ENCODE results near the gene COMMD4.
A peak's percentile ranks its signal among the peaks of the same experiment; 100 is the strongest.

The COMMD4 gene

GRCh38 chr15:75367006-75367405 is 31.1 kb downstream of the COMMD4 start:
- Histone ChIP-seq H3K4me1 (no peaks in the 10 kb centered on the region), H3K36me3 (peaks cover 28% of the 10 kb centered on the region), H3K4me3 (ENCODE audit: low read depth, low read length) (no peak overlapping the region), H3K9me3 (no peaks in the 10 kb centered on the region), H3K27me3 (no peaks in the 10 kb centered on the region)
- TF ChIP-seq CTCF (IDR thresholded peaks at IDR 0.05; ENCODE audit: low read depth, low read length), result no peak
- DNase-seq, result no peak

DNA sequence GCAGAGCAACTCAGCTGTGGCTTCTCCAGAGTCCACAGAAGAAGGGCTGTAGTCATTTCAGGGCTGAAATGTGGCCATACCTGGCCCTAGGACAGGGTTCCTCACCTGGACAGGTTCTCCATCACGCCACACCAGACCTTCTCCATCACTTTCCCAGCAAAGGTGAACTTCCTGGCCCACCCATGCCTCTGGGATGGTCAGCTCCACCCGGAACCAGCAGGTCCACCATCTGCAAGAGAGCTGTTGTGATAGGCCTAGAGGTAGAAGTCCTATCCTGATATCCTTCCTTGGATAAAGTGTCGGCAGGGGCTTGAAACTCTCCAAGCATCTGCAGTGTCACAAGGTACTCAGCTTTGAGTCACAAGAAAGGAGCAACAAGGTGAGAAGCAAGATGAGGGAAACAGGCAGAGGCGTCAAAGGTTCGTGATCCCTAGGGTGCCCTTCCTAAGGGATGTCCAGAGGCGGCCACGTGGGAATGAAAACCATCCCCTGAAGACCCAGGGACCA is 31.6 kb downstream of the COMMD4 start:
- Histone ChIP-seq H3K4me3 (ENCODE audit: low read depth, low read length) (peak overlapping the region; percentile 80), H3K27me3 (no peaks in the 10 kb centered on the region), H3K4me1 (no peaks in the 10 kb centered on the region), H3K9me3 (no peaks in the 10 kb centered on the region), H3K36me3 (peaks cover 24% of the 10 kb centered on the region)
- DNase-seq, result no peak
- no peak for TF ChIP-seq CTCF (IDR thresholded peaks at IDR 0.05; ENCODE audit: low read depth, low read length)

- Histone ChIP-seq H3K4me1 (no peaks in the 10 kb centered on the region), H3K36me3 (peaks cover 23% of the 10 kb centered on the region), H3K4me3 (ENCODE audit: low read depth, low read length) (peak within 1 kb of the TSS; percentile 80), H3K27me3 (no peaks in the 10 kb centered on the region), H3K9me3 (no peaks in the 10 kb centered on the region)
- TF ChIP-seq CTCF (IDR thresholded peaks at IDR 0.05; ENCODE audit: low read depth, low read length), result peak; percentile 94
- DNase-seq, result peak; percentile 99
Observed at GRCh38 chr15:75367913-75368688, 32.2 kb downstream of the COMMD4 start, which contains the start of gene MAN2C1. MAN2C1 (minus strand) TSS chr15:75368607; CDS start chr15:75368583, 24 bp downstream.

GRCh38 chr15:75368689-75369239 is 32.9 kb downstream of the COMMD4 start:
- Histone ChIP-seq H3K9me3 (no peaks in the 10 kb centered on the region), H3K4me1 (no peaks in the 10 kb centered on the region), H3K27me3 (no peaks in the 10 kb centered on the region), H3K36me3 (peaks cover 23% of the 10 kb centered on the region), H3K4me3 (ENCODE audit: low read depth, low read length) (peak overlapping the region; percentile 80)
- no peak for DNase-seq
- TF ChIP-seq CTCF (IDR thresholded peaks at IDR 0.05; ENCODE audit: low read depth, low read length), result no peak

DNA sequence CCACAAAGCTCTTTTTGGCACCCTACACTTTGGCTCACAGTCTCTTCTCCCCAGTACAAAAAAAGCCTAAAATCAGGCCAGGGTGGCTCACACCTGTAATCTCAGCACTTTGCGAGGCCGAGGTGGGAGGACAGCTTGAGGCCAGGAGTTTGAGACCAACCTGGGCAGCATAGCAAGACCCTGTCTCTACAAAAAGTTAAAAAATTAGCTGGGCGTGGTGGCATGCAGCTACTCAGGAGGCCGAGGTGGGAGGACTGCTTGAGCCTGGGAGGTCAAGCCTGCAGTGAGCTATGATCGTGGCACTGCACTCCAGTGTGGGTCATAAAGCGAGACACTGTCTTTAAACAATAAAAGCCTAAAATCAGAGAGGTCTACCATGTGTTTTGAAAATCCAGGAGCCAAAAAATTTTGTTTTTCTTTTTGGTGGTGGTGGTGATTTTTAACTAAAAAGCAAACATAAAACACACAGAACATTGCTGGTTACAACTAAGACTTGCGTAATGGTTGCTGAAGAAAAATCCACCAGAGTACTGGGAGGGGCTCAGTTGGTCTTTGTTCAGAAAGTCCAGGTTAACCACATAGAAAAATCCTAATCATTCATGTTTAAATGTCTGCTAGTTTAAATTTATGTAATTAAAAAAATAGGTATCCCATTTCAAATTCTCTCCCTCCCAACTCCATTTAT is 34.2 kb downstream of the COMMD4 start:
- TF ChIP-seq CTCF (IDR thresholded peaks at IDR 0.05; ENCODE audit: low read depth, low read length), result no peak
- DNase-seq, result no peak
- Histone ChIP-seq H3K9me3 (no peaks in the 10 kb centered on the region), H3K27me3 (no peaks in the 10 kb centered on the region), H3K4me1 (no peaks in the 10 kb centered on the region), H3K4me3 (ENCODE audit: low read depth, low read length) (no peak overlapping the region), H3K36me3 (peaks cover 30% of the 10 kb centered on the region)
